GM19324 (cell line): ENCODE results near the gene ASIC2.

Source experiments
- ATAC-seq: cut with Tn5 transposase; IDR thresholded peaks from one replicate; pipeline ENCODE4 v1.9.1; 2021; ENCODE audit warnings: mild to moderate bottlenecking, moderate library complexity; ENCODE audit not compliant: unreplicated experiment, low FRiP score

Gene ASIC2

DNA sequence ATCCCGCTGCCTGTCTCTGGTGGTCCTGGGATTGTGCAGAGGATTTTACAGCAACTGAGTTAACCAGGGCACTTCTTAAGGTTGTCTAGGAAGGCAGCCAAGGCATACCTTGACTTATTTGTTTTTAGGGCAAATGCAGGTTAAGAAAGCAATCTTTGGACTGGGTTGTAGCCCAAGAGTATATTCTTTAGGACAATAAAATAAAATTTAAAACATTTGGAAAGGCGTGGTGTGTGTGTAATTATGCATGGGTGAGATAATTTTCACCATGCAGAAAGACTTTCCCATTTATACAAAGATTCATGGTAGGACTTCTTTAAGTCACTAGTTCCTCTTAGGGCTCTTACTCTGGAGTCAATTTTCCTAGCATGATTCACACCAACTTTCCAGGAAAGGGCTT lies 208.3 kb downstream of the ASIC2 start:
- no peak for ATAC-seq

DNA sequence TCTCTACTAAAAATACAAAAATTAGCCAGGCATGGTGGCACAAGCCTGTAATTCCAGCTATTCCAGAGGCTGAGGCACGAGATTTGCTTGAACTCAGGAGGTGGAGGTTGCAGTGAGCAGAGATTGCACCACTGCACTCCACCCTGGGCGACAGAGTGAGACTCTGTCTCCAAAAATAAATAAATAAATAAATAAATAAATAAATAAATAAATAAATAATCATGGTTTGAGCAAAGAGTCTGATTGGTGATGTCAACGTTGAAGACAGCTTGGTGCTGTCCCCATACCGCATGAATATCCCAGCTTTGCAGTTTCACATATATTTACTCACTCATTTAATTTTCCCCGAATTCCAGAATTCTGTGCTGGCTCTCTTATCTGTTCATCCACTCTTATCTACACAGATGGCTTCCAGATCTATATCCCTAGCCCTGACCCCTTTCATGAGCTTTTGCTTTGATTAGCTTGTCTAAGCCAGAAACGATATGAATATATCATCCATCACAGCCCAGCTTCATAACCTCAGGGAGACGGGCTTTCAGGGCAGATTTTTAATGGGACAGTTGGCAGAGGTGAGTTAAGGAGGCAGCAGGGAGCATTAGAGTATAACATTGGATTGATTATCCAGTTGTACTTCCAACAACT lies 210.4 kb downstream of the ASIC2 start:
- no peak for ATAC-seq

DNA sequence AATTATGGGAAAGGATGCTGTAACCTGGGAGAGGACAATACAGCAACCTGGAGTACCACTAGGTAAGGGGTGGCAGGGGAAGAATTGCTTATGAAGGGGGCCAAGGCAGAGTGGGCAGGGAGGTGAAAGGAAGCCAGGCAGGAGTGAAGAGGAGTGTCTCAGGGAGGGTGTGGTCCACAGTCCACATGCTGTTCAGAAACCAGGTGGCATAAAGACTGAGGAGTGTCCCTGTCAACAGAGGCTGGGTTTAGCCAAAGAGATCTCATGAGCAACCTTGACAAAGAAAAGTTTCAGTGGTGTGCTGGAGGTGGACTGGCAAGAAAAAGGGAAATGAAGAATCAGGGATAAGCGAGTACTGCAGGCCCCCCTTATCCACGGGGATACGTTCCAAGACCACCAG lies 213.0 kb downstream of the ASIC2 start:
- no peak for ATAC-seq

DNA sequence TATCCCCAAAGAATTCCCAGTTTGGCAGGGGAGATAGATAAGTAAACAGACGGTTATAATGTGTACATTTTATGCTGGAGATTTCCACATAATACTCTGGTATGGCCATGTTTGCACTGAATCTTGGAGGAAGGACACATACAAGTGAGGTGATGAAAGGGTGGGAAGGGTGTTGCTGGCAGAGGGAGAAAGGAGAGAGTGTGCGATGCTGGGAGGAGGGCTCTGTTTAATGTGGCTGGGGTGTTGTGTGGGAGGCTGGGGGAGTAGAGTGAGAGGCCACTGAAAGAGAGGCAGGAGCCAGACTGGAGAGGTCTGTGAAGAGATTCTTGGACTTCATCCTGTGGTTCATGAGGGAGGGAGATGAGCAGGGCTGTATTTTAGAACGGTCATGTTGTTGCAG lies 213.9 kb downstream of the ASIC2 start:
- ATAC-seq: no peak

DNA sequence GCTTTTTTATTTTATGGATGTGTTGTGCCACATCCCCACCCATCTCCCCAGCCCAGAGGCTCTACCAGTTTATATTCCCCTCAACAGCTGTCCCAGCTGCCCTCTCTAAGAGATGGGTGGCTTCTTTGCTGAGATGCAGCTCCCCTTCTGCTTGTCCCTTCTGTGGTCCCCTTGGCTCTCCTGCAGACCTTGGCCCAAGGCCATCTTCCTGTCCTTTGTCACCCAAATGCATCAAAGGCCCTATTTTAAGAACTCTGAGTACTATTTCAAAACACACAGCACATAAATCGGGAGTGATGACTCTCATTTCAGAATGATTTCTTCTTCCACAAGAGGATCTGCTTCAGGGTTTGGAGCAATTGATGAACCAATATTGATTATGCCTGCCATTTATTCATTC lies 216.1 kb downstream of the ASIC2 start:
- no peak for ATAC-seq

DNA sequence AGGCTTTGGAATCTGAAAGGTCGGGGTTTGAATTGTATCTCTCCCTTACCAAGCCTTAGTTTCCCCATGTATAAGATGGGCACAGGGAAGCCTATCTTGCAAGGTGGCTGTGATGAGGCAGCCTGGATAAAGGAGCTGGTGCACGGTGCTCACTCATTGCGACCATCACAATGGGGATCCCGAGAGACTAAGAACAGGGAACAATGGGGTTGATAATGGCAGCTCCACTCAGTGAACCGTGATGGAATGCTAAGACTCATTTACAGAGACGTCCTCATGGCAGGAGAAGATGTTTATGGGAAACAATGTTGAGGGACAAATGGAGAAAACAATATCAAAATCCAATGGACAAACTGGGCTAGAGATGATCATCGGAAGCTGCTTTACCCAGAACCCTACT lies 219.7 kb downstream of the ASIC2 start:
- no peak for ATAC-seq

DNA sequence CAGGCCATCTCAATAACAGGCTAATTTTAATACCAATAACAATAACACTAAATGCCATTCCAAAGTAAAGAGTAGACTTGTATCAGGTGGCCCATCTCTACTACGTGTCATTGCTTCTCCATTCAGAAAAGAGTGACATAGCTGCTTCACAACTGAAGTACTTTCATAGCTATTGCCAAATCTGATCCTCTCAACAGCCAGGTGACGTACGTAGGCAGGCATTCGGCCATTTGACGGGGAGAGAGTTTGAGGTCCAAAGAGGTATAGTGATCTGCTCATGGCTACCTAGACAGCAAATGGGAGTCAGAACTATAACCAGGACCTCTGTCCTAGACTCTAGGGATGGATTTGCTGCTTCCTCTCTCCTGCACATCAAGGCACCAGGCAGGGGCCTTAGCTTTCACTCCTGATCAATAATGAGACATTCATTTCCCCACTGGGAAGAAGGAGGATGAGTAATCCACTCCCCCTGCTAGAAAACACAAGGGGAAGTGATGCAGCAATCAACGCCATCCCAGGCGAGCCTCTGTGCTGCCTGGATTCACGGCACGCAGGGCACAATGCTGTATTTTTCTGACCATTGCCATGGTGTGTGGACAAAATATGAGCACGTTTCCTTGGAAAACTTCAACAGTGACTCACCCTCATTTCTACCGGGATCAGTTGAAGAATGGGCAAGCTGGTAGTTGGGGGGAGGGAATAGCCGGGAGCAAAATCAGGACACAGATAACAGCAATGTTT lies 220.5 kb downstream of the ASIC2 start:
- no peak for ATAC-seq

DNA sequence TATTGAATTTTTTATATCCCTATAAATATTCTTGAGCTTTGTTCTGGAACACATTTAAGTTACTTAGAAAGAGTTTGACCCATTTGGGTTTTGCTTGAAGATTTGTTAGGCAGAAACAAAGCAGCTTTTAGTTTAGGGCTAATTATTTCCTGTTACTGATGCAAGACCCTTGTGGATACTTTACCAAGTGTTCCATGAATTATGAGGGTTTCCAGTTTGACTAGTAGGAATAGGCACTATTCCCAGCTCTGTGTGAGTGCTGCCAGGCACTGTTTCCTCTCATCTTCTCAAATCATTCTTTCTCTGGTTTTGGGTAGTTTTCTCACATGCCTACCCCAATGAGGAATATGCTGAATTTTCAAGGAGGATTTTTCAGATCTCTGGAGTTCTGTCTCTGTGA lies 221.4 kb downstream of the ASIC2 start:
- ATAC-seq: no peak

DNA sequence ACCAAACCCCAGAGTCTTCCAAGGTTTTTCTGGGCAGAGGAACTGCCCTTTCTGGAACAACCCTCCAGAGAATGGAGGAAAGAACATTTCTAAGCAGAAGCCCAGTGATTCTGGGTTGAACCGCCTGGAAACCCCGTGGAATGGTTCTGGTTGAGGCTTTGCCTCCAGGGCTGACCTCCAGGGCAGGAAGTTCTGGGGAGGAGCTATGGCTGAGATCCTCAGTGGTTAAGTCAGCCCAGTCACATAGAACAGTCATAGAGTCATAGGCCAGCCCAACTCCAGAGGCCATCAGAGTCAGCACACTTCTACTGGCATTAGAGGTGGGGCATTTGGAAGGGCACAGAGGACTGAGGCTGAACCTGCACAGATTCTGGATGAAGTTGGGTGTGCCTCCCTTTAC lies 235.5 kb downstream of the ASIC2 start:
- no peak for ATAC-seq

DNA sequence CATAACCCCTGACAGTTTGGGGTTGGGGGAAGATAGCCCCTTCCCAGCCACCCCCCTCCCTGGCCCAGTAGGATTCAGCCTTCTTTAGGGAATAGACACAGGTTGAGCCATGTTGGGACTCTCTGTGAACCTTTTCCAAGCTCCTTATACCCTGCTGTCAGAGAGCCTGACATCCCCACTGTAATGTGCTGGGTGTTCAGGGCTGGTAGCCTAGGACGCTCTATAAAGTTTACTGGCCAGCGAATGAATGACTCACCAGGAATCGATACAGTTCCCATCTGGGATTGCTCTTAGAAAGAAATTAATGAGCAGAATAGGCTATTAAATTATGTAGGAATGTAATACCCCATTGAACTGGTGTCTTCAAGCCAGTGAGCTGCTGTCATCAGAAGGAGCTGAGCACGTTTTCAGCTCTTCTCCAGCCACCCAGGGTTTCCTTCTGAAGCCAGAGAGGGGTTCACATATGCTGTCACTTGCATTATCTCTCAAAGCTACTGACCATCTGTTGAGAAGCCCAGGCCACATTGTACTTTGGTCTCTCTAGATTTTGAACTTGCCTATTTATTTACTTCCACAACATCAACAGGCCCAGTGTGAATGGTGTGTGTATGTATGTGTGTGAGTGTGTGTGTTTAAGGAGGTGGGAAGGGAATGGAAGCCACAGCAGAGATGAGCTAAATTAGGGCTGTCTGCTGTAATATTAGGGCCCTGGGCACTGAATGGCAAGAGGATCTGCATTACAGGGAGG lies 236.5 kb downstream of the ASIC2 start:
- ATAC-seq: no peak

DNA sequence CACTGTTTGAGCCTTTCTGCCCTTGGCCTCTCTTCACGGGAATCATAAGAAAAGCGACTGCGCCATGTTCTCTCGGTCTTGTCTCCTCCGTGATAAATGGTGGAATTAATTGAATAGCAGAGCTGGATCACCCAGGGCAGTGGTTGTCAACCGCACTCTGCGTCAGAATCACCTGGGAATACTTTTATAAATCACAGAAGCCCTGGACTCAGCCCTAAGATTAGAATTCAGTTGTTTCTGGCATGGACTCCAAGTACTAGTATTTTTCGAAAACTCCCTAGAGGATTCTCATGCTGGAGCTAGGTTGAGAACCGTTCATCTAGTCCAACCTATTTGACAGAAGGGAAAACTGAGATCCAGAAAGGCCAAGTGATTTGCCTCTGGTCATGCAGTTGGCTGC lies 237.3 kb downstream of the ASIC2 start:
- ATAC-seq: no peak

DNA sequence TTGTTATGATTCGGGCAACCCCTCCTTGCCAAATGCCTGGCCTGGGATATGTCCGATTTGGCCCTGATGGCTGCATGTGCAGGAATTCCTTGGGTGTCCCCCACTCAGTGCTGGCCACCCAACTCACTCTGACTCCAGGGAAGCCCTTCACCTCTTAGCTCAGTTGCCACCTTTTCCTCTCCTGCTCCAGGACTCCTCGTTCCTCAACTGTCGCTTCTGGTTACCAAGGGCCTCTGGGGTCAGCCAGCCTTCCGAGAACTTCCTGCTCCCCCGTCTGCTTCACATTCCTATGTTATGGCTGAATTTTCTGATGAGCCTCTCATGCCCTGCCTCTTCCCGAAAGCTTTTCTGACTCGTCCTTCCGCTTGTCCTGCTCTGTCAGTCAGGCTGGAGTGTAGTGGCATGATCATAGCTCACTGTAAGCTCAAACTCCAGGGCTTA lies 237.9 kb downstream of the ASIC2 start:
- ATAC-seq: no peak

DNA sequence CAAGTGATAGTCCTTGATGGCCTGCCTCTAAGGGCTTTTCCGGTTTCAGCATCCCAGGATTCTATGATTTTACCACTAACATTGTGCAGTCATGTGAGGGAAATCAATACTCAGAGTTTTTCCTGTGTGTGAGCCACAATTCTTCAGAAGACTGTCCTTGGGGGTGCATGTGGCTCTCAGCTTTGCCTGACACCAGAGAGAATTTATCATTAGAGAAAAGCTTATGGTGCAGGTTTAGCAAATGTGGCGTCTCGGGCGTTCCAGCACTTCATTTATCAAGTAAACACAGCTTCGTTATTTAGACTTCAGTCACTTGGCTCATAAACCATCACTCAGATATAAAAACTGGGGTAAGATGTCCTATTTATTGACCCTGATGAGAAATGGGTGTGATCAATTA lies 238.7 kb downstream of the ASIC2 start:
- no peak for ATAC-seq

DNA sequence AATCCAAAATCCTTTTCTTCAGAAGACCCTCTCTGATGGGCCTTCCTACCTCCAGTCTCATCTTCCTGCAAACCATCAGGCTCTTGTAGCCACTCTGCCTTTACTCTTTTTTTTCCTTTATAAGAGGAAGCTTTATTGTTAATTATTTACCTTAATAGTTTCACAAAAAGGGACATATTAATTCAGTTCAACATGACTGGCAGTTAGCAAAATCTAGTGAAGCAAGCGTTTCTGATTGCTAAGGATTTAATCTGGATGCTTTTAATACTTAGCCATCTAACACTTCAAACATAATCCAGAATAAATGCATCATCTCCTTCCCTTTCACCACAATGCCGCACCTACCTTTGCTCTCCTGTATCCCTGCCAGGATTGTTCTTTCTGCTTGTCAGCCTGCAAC lies 239.4 kb downstream of the ASIC2 start:
- ATAC-seq: no peak

DNA sequence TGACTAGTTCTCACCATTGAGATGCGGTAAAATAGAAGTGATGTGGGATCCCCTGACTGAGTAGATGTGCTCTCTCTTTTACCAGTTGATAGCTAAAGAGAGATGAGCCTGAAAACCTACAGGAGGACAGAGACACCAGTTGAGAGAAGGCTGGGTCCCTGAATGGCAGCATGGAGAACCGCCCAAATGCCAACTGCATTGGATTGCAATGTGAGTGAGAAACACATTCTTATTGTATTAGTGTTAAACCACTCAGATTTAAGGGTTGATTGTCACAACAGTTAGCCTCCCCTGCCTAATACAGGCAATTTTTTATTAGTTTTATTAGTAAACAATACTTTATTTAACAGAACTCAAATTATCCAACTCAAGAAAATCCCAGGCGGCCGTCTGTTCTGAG lies 240.2 kb downstream of the ASIC2 start:
- no peak for ATAC-seq

DNA sequence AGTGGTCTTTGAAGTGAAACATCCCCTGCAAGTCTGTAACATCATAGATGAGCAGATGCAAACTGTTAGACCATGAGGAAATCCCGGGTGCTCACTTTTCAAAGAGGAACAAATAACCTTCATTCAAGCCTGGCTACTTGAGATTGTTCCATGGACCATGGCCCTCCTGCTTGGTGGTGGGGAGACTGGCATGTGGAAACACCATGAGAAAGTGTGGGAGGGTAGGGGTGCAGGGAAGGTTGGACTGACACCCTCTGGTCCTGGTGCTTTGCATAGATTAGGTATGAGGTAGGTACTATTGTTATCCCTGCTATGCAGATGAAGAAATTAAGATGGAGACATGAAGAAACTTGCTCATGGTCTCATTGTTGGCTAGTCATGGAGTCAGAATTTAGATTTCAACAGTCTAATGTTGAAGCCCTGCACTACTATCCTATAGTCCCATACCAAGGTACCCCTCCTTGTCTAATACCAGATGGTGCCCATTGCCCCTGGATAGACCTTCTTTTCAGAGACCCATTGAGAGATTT lies 242.4 kb downstream of the ASIC2 start:
- ATAC-seq: no peak

DNA sequence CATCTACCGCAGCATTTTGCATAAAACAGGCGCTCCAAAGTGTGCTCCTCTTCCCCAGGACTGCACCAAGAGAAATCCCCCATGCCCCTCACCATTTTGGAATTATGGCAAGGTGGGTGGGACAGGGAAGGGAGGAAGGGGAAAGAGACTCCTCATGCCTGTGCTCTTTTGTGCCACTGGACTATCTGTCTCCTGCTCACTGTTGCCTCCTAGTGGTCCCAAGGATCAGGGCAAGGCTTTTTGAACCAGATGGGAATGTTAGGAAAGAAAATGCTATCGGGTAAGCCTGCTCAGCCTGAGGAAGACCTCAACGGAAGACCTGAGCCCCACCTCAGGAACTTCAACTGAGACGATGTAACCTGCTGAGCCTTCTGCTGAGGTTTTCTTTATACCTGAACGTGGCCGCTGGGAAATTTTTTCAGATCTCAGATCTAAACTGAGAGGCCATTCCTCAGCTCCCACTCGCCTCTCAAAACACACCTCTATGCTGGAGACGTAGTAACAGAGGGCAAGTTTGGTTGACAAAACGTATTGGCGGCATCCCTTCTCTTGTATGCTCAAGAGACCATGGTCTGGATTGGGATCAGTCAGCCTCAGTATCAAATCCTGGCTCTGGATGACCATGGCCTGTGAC lies 243.2 kb downstream of the ASIC2 start:
- ATAC-seq: no peak

DNA sequence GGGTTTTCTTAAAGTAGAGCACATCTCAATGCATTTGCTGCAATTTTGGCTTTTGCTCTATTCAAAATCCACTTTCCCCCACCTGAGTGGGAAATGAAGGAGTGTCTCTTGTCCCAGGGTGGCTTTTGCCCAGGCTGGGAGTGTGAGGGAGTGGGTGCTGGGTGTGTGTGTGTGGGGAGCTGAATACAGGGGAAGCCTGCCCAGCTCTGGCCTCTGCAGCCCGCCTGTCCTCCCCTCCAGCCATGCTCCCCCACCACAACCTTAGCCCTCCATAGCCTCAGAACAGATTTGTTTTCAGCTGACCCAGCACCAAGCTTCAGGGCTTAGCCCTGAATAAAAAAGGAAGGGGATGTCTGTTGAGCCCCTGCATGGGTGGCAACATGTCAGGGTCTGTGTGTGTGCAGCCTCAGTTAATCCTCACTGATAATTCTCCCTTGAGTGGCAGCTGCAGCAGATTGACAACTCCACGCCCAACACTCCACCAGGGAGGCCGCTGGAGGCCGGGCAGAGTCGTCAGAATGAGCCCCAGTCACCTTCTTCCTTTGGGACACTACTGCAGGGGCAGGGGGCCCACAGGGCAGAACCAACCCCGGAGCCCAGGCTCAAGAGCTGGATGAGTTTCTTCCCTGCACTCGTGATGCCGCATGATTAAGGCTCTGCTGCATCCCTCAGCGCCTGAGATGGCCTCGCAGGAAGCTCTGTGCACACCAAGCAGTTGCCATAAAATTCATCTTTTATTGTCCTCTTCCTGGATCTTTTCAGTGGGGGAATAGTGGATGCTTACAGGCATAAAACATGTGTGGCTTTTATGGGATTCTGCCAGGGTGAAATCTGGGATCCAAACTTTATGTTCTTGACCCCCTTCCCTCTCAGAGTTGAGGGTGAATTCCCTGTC lies 246.5 kb downstream of the ASIC2 start:
- ATAC-seq: no peak

DNA sequence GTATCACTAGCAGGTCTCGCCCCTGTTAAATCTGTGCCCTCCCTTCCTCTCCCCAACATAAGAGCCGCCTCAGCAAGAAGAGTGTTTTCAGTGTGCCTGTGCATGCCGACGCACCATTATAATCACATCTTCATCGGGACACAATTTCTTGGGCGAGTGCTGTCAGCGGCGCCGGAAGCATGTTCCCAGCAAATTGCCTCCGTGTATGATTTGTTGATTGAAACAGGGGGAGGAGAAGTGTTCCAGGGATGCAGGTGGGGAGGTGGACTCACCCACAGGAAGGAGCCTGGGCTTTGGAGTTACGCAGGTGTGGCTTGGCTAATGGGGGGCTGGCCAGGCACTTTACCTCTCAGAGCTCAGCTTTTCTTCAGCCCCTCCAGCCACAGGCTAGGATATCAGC lies 247.9 kb downstream of the ASIC2 start:
- ATAC-seq: no peak

DNA sequence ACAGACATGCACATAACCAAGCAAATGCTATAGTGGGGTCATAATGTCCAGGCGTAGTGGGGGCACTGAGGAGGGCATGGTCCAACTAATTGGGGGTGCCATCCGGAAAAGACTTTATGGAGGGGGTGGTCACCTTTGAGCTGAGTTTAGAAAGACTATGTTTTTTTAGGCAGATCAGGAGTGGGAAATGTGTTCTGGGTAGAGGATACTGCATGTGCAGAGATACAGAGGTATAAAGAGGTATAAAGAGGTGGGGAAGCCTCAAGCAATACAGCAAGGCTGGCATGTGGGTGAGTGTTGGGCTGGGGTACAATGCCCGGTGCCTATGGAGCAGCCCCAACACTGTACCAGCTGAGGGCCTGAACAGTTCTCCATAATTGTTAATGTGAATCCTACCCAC lies 248.3 kb downstream of the ASIC2 start:
- ATAC-seq: no peak
